Glomerular visceral epithelial cell (primary cell): Measurements from ENCODE around the gene SSH2.
A peak's percentile ranks its signal among the peaks of the same experiment; 100 is the strongest.

ENCODE experiments used
- DNase-seq: peaks from one replicate; pipeline ENCODE4 v3.0.0-alpha.2; 2016; ENCODE audit errors: extremely low spot score

SSH2 gene

DNA sequence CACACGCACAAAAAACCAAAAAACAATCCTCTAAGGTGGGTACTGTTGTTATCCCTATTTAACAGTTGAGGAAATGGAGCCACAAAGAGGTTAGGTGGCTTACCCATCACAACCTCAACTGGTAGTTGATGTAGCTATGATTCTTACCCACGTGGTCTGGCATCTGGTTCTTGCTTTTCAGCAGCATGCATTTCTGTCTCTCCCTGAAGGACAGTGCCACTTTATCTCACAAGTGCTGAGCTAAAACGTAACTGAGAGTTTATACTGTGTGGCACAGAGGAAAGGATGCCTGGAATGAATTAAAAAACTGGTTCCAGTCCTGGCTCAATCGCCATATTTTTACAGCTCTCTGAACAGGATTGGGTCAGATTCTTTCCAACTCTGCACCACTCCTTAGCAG, 305.4 kb downstream of the SSH2 start:
- DNase-seq: no peak

DNA sequence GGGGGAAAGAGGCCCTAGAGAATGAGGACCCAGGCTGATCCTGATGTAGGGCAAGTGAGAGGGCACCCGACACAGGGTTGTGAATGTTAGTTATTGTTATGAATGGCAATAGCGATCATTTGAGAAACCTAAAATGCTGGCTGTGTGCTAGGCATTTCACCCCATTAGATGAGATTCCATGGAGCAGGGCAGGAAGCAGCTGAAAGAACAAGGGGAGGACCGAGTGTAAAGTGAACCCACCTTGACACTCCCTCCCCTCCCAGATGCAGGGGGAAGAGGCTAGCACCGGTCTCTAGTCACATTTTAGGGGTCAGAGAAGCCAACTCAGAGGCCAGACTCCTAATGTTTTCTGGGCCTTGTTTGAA, 306.8 kb downstream of the SSH2 start:
- no peak for DNase-seq

DNA sequence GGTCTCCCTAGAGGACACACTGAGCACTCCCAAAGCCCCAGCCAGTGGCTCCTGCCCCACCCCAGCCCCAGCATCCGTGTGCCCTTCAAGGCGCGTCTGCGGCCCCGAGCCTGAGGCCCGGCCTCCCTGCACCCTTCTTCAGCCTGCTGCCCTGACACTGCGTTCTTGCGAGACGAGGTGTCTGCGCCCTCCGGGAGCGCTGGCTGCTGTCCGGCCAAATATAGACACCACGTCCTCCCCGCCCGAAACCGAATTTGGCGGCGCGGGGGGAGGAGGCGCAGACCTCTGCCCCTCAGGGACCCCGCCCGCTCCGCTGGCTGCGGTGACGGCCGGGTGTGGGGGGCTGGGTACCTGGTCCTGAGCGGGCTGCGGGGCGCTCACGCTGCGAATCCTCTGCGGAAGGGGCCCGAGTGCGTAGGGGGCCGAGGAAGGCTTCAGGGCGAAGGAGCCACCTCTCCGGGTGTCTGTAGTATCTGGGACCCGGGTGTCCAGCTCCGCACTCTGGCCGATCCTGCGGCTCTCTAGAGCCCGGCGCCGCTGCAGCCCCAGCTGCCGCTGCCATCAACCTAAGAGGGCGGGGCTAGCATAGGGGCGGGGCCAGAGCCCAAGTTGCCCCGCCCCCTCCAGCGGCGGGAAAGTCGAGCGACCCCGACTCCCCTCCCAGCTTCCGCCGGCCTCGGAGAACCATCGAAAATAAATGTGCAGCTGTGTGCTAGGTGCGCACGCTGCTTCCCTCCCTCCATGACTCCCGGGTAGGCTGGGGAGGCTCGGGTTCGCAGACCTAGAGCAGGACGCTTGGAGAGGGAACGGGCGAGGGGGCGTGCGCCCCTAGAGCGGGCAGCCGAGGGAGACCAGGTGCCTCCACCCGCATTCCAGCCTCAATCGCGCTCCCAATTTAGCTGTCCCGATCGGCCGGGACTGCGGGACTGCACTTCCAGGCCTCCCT, 307.4 kb downstream of the SSH2 start, which contains the start of gene CORO6:
Gene CORO6, minus strand, starts transcription at position 576 of the 946 bp plus-strand sequence. CDS start 1,491 bp downstream, outside the sequence.
- DNase-seq: peak; percentile 55

DNA sequence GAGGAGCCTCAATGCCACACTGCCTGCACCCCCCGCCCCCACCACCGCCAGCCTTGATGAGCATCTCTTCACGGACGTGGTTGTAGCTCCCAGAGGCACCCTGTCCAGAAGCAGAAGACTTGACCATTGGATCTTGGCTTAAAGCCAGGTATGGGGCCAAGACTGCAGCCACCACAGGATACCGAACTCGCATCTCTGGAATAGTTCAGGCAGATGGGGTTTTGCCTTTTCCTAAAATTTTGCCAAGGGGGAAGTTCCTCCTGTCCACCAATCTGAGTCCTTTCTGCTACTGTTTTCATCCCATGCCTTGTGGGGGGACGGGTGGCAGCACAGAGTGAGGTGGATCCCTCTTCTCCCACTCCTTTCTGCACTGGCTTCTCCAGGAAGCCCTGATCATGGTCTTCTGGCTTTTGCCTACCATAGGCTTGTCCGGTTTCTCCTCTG, 308.3 kb downstream of the SSH2 start:
- DNase-seq: peak; percentile 70

DNA sequence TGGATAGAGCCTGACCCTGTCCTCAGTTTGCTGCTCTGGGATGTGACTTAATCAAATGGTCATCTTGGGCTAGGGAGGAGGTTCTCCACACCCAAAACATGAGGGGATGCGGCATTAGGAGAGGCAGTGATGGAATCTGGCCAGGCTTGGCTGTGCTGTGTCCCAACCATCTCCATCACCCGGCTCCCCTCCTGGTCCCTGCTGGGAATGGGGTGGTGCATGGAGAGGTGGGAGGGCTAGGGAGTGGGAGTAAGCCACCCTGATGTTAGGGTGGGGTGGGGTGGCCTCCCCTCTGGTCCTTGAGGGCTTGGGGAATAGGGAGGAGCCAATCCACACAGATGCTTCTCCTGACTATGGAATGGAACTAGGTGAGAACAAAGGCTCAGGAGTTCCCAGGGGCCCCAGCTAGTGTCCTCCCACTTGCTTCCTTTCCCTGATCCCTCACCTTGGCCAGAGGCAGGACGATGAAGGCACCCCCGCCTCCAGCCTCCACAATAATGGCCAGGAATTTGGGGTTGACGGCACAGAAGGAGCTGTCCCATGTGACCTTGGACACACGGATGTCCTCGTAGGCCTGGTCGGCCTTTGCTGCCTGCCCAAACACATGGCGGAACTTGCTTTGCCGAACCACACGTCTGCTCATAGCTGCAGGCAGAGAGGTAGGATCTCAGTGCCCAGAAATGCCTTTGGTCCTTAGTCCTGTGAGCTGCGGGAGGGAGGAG, 309.1 kb downstream of the SSH2 start:
- no peak for DNase-seq

DNA sequence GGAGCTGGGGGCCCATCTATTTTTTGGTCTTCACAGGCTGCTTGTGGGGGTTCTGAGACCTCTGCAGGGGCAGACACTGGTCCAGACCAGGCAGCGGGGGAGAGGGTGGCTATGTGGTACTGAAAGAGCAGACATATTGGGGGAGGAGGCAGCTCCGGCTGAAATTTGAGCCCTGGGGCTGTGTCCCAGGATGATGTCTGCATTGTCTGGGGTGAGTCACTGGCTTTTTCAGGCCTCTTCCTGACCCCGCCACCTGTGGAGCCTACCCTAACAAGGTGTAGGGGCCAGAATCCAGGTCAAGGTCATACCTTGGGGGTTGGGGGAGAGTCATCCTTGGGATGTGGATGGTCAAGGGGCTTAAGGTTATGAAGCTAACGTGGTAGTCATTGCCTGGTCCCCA, 309.8 kb downstream of the SSH2 start:
- DNase-seq: peak; percentile 31

DNA sequence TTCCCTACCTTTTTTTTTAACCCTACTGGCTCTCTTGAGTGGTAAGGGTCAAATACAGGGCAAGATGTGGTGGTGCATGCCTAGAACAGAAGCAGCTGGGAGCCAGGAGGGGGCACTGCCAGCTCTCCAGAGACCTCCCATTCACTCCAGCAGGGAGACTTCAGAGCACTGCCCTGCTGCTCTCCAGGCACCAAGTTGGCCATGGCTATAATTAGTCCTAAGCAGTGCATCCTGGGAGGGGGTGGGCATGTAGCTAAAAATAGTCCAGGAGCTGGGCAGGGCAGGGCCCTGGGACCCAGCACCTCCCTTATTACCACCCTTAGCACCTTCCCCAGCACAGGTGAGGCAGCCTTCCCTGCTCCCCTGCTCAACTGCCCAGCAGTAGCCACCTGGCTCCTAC, 310.8 kb downstream of the SSH2 start:
- no peak for DNase-seq

DNA sequence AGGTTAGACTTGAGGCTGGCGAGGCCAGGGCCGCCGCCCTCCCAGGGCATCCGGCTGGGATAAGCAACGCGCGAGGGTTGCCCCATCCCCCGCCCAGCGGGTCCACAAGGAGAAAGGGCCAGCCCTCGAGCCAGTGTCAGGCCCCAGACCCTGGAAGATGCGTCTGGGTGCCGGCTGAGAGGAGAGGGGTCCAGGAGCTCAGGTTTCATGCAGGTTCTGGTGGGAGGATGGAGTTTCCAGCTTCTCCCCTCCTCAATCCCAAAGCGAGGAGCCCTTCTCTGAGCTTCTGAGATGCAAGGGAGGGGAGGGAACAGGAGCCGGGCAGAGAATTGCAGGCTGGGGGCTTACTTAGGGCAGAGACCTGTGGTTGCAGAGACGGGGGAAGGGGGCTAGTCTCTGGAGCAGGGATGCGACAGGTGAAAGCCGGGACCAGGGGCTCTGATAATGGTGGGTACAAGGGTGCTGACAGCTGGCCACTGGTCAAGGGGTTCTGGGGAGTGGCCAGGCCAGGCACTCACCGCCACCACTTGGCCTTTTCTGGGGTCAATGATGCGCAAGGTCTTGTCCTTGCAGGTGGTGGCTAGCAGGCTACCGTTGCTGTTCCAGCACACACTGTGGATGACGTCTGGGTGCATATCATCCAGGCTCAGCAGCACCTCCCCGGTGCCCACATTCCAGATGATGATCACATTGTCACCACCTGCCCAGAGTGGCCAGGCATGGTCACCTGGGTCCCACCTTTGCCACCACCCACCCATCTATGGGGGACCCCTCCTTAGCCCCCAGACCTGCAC, 311.6 kb downstream of the SSH2 start:
- DNase-seq: no peak

DNA sequence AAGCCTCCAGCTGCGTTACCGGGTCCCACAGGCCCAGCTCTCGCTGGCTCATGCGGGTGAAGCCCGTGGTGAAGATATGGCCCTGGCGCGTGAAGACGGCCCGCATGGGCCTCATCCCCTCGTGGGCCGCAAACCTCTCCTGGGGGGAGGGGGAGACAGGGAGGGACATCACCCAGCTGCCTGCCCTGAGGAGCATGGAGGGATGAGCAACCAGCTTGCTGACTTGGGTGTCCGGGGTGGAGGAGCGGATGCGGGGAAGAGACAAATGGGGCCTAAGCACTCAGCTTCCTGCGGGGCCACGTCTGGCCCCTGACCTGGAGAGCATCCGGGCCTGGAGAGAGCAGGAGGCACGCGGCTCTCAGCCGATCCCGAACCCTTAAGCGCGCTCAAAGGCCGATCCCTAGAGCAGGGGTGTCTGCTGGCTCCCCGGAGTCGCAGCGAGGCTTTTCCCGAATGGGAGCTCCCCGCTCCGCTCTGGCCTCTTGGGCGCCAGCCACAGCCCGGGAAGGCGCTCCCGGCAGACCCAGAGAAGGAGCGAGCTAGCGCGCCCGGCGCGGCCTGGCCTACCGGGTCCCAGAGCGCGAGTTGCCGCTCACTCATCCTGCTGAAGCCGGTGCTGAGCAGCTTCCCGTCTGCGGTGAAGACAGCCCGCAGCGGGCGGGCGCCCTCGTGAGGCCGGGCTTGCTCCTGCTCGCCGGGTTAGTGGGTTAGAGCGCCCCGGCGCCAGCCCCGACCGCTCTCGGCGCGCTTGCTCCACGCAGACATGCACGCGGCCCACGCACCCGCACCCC, 312.4 kb downstream of the SSH2 start:
- peak; percentile 40 for DNase-seq

DNA sequence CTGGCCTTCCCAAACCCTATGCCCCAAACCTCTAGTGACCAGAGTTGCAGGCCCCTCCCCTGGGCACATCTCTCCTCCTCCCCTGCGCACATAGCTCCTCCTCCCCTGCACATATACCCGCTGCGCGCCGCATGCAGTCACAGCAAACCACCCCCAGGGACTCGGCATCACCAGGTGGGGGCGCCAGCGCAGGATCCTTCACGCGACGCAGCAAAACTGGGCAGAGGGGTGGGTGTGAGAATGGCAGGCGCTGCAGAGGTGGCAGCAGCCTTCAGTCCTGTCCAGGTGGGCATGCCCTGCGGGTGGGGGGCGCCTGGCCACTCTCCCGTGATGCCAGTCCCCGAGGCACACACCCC, 312.9 kb downstream of the SSH2 start:
- no peak for DNase-seq

DNA sequence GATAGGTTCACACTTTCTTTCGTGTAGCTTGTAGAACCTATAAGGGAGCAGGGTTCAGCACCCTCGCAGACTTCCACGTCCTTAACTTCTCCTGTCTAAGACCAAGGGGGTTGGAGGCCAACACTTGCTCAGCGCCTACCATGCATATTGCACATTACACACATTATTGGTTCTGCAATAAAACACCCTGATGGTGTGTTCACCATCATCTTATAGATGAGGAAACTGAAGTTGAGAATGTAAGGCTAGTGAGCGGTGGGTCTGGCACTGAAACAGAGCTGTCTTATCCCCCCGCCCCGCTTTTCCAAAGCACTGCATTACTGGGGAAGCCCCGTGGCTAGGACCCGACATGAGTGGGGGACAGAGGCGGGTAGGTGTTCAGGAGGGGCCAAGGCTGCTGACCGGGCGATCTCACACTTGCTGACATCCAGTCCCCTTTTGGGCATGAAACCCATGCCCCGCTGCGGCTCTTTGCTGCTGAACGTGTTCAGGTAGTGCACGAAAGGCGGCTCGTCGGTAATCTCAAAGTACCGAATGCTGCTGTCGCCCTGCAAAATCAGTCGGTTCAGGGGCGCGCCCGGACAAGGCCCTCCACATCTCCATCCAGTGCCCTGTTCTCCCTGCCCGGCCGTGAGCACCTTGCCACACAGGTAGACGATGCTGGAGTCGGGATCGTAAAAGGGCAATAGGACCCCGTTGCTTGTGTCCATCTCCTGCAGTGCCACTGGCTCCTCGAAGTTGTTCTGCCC, 313.6 kb downstream of the SSH2 start:
- DNase-seq: no peak

DNA sequence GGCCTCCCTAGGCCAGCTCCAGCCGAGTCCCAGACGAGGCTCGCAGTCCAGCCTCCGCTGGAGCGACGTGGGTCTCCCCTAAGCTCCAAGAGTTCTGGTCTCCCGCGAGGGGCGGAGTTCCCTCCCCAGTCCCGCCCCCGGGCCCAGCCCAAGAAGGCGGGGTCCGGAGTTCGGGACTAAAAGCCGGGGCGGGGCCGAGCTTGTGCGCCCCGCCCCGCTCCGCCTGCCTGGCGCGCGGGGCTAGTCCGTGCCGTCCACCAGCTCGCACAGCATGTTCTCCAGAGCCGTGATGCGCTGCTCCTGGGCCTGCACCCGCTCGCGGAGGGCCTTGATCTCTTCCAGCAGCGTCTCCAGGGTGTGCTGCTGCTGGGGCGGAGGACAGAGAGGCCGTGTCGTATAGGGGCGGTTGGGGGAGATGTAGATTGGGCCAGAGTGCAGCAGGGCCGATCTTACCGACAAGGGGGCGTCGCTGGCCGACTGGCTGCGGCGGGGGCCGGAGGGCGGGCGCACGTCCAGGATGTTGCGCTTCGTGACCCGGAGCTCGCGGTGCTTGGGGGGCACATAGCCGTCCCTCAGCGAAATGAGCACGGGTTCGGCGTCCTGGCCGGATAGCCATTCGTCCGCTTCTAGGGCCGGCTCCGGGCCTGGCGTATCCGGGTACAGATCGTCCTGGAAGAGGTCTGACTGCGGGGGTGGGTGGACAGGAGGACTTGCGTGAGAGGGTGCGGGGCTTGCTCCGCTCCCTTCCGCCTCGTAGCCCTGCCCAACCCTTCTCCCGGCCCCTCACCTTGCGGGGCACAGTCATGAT, 314.3 kb downstream of the SSH2 start:
- peak; percentile 57 for DNase-seq

DNA sequence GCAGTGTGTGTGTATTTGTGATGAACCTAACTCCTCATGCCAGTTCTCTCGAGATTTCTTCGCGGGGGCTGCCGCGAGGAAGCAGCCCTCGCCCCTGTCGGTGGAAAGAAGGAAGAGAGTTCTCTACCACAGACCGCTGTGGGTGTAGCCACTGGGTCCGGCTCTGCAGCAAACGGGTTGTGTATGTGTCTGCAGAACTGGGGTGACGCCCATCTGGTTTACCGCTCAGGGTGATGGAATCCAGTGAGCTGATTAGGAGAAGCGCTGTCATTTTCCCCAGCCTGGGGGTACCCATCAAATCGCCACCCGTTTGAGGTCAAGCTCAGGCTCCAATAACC, 315.0 kb downstream of the SSH2 start:
- no peak for DNase-seq

DNA sequence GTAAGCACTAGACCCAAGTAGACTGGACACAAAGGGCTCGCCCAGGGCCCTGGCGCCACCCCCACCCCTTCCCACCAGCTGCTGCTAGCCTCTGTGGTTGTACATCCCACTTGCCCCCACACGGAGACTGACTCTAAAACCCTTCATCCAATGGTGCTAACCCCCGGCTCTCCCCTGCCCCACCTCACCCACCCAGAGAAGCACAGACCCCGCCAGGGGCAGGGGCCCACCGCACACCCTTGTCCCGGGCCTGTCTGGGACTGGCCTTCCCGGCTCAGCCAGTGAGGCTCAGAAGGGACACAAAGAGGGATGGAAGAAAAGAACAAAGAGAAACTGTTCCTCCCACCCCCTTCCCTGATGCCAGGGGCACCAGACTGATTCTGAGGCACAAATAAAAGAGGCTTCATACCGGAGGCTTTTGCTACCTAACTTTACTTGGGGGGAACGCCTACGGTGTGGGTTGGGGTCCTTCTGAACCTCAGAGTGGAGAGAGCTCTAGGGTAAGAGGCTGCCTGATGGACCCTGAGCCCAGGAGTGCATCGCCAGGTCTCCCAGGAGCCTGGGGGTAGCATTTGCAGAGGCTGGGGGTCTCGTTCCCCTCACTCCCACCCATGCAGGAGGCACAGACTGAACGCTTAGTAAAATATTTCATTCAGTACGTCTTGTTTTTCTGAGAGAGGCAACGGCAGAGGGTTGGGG, 315.5 kb downstream of the SSH2 start:
- DNase-seq: no peak

DNA sequence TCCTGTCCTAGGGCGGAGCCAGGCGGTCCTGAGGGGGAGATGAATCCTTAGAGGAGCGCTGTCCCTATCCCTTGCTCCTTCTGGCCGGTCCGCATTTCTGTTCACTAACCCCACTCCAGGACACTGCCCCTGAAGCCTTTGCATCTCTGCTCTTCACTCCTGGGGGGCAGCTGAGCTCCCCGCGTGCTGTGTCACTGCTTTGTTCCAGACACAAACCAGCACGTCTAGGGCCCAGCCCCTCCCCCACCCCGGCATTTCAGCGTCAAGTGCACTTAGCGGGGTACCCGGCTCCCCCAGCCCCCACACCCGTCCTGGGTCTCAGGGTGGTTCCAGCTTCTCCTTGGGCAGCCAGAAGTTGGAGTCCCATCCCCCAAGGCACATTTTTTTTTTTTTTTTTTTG, 316.2 kb downstream of the SSH2 start:
- no peak for DNase-seq

DNA sequence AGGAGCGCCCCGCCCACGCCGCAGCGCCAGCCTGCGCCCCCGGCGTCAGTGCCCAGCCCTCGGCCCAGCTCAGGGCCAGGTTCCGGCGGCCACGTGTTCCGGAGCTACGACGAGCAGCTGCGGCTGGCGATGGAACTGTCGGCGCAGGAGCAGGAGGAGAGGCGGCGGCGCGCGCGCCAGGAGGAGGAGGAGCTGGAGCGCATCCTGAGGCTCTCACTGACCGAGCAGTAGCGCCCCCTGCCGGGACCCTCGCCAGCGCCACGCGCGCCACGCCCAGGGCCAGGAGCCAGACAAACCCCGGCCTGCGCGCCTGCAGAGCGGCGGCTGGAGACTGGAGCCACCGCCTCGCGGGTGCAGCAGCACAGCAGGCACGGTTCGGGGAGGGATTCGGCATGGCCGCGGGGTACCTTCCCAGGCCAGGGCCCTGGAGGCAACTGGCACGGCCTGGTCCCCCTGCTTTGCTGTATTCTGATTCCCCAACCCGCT, 316.6 kb downstream of the SSH2 start:
- no peak for DNase-seq

DNA sequence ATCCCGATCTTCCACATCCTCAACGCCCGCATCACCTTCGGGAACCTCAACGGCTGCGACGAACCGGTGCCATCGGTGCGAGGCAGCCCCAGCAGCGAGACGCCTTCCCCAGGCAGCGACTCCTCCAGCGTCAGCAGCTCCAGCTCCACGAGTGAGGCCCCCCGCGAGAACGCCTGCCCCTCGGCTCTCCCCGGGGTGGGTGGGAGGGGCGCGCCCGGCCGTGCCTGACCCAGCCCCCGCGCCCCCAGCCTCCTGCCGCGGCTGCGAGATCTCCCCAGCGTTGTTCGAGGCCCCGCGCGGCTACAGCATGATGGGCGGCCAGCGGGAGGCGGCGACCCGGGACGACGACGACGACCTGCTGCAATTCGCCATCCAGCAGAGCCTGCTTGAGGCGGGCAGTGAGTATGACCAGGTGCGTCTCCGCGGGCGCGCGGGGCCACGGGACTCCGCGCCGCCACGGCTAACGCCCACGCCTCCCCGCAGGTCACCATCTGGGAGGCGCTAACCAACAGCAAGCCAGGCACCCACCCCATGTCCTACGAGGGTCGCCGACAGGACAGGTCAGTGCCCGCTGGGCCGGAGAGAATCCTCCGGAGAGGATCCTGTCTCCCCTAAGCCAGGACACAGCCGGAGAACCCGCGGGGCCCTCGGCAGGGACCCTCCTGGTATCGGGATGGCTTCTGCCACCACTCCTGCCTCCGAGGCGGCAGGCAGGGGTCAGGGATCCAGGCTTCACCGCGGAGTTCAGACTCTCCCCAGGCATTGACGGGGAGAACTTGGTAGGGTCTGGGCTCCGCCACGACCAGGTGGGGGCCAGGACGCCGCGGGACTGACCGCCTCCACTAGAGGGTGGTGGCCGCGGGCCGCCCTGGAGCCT, 317.4 kb downstream of the SSH2 start:
- DNase-seq: no peak

DNA sequence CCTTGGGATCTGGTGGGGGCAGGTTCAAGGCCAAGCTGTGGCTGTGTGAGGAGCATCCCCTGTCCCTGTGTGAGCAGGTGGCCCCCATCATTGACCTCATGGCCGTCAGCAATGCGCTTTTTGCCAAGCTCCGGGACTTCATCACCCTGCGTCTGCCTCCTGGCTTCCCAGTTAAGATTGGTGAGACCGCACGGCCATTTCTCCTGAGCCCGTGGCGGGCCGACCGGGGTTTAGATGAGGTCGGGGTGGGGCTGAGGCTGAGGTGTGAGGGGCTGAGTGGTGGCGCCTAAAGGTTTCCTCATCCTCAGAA, 318.0 kb downstream of the SSH2 start:
- DNase-seq: no peak
